ENCODE measurements around the gene TPO.

TPO gene

DNA sequence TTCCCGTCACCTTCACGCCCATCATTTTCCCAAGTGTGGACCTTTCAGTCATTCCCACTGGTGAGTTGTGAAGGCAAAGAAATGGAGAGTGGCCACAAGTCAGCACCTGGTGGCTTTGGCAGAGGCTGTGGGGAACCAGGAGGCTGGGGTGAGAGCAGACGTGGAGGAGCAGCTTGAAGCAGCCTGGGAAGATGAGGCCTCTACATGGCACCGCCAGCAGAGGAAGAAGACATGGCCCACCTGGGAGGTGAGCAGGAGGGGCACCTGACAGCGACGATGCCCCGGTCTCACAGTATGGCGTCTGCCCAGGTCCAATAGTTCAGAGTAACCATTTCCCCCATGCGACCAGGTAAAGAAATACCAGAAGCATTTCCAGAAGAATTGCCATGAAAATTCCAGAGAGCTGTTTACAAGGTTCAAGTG, 69.0 kb downstream of the TPO start:
- H3K36me3 ChIP-seq (ENCODE audit: low read depth), result no peaks in the 10 kb centered on the region
- H3K27me3 ChIP-seq (ENCODE audit: insufficient read depth, poor library complexity, severe bottlenecking), result no peaks in the 10 kb centered on the region
- DNase-seq (ENCODE audit: low spot score) (no peak), ATAC-seq (ENCODE audit: low read depth) (no peak)
- no peak overlapping the region for H3K4me3 ChIP-seq (ENCODE audit: severe bottlenecking)
- H3K9me3 ChIP-seq (ENCODE audit: severe bottlenecking), result no peaks in the 10 kb centered on the region
- H3K27ac ChIP-seq (ENCODE audit: poor library complexity, severe bottlenecking), result no peak overlapping the region
- TF ChIP-seq, protein P1, sequence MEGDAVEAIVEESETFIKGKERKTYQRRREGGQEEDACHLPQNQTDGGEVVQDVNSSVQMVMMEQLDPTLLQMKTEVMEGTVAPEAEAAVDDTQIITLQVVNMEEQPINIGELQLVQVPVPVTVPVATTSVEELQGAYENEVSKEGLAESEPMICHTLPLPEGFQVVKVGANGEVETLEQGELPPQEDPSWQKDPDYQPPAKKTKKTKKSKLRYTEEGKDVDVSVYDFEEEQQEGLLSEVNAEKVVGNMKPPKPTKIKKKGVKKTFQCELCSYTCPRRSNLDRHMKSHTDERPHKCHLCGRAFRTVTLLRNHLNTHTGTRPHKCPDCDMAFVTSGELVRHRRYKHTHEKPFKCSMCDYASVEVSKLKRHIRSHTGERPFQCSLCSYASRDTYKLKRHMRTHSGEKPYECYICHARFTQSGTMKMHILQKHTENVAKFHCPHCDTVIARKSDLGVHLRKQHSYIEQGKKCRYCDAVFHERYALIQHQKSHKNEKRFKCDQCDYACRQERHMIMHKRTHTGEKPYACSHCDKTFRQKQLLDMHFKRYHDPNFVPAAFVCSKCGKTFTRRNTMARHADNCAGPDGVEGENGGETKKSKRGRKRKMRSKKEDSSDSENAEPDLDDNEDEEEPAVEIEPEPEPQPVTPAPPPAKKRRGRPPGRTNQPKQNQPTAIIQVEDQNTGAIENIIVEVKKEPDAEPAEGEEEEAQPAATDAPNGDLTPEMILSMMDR (IDR thresholded peaks at IDR 0.05; ENCODE audit: poor library complexity, severe bottlenecking), result no peak
- no peaks in the 10 kb centered on the region for H3K4me1 ChIP-seq (ENCODE audit: insufficient read depth, poor library complexity, severe bottlenecking)

DNA sequence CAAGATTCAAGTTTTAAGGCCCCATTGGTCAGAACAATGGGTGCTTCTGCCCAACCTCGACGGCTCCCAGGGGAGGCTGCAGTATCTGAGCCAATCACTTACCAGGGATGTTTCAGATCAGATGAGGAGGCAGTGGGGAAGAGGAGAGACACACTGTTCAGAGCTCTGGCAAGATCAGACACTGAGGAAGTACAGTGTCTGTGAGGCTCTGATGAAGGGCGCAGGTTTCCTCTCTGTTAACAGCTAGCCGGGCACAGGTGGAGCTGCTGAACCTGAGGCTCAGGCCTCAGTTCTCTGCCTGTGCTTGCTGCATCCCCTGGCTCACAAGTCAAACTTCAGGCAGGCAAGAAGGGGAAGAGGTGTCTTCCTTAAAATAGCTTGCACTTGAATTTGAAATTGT, 69.7 kb downstream of the TPO start:
- ATAC-seq (ENCODE audit: low read depth) (no peak), DNase-seq (ENCODE audit: low spot score) (no peak)
- Histone ChIP-seq H3K27ac (ENCODE audit: poor library complexity, severe bottlenecking) (no peak overlapping the region), H3K9me3 (ENCODE audit: severe bottlenecking) (no peaks in the 10 kb centered on the region), H3K4me1 (ENCODE audit: insufficient read depth, poor library complexity, severe bottlenecking) (no peaks in the 10 kb centered on the region), H3K4me3 (ENCODE audit: severe bottlenecking) (no peak overlapping the region), H3K27me3 (ENCODE audit: insufficient read depth, poor library complexity, severe bottlenecking) (no peaks in the 10 kb centered on the region), H3K36me3 (ENCODE audit: low read depth) (no peaks in the 10 kb centered on the region)
- TF ChIP-seq, protein P1 (IDR thresholded peaks at IDR 0.05; ENCODE audit: poor library complexity, severe bottlenecking), result no peak

DNA sequence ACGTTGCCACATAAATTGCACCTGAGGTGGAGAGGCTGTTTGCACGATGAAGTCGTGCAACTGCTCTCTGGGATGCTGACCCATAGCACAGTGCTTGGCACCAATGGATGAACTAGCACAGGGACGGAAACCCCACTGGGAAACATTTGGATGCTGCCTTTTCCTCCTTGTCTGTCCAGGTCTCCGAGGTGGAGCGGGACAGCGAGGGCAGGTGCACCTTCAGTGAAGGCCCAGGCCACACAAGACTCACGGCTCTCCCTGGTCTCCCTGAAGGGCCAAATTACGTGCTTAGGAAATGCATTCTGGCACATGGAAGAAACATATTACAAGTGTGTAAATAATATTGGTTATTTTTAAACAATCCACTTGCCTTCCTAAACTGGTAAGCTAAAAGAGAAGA, 70.3 kb downstream of the TPO start:
- no peaks in the 10 kb centered on the region for H3K36me3 ChIP-seq (ENCODE audit: low read depth)
- no peak for ATAC-seq (ENCODE audit: low read depth)
- no peaks in the 10 kb centered on the region for H3K9me3 ChIP-seq (ENCODE audit: severe bottlenecking)
- DNase-seq (ENCODE audit: low spot score), result no peak
- no peak overlapping the region for H3K27ac ChIP-seq (ENCODE audit: poor library complexity, severe bottlenecking)
- TF ChIP-seq, protein P1 (IDR thresholded peaks at IDR 0.05; ENCODE audit: poor library complexity, severe bottlenecking), result no peak
- H3K27me3 ChIP-seq (ENCODE audit: insufficient read depth, poor library complexity, severe bottlenecking), result no peaks in the 10 kb centered on the region
- H3K4me3 ChIP-seq (ENCODE audit: severe bottlenecking), result no peak overlapping the region
- no peaks in the 10 kb centered on the region for H3K4me1 ChIP-seq (ENCODE audit: insufficient read depth, poor library complexity, severe bottlenecking)

DNA sequence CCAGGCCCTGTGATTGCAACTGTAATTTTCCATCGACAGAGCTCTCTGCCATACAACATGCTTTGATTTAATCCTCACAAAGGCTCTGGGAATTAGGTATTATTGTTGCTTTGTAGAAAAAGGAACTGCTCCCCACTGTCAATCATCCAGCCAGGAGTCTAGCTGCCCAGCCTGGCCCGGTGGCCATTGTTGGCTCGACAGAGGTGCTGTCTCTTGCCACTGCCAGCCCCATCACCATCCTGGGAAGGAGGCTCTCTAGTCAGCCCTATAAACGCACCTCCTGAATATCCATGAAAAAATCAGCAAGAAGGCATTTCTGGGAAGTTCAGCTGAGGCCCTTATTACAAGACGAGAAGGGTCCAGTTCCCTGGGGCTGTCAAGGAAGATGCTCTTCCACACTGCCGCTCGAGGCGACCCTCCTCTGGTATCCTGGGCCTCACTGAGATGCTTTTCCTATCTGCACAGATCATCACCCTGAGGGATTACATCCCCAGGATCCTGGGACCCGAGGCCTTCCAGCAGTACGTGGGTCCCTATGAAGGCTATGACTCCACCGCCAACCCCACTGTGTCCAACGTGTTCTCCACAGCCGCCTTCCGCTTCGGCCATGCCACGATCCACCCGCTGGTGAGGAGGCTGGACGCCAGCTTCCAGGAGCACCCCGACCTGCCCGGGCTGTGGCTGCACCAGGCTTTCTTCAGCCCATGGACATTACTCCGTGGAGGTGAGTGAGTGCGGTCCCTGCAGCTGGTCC, 71.0 kb downstream of the TPO start:
- DNase-seq (ENCODE audit: low spot score) (no peak), ATAC-seq (ENCODE audit: low read depth) (no peak)
- Histone ChIP-seq H3K4me3 (ENCODE audit: severe bottlenecking) (no peak overlapping the region), H3K9me3 (ENCODE audit: severe bottlenecking) (no peaks in the 10 kb centered on the region), H3K4me1 (ENCODE audit: insufficient read depth, poor library complexity, severe bottlenecking) (no peaks in the 10 kb centered on the region), H3K36me3 (ENCODE audit: low read depth) (no peaks in the 10 kb centered on the region), H3K27ac (ENCODE audit: poor library complexity, severe bottlenecking) (no peak overlapping the region), H3K27me3 (ENCODE audit: insufficient read depth, poor library complexity, severe bottlenecking) (no peaks in the 10 kb centered on the region)
- TF ChIP-seq, protein P1 (IDR thresholded peaks at IDR 0.05; ENCODE audit: poor library complexity, severe bottlenecking), result no peak

DNA sequence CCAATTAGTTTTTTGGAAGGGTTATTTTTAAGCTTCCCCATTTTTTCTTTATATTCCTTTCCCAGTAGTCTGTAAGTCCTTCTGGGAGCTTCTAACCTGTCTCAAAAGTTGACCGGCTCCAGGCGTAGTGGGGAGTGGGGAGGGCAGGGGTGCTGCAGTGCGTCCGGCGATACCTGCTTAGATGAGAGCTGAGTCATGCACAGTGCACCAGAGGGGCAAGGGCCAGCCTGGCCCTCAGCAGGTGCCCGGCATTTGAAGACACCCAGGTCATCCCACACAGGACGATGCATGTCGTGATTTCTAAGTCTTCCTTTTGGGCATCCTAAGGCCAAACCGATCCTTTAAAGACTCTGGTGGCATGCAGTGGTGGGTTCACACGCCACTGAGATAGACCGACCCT, 73.4 kb downstream of the TPO start:
- no peaks in the 10 kb centered on the region for H3K4me1 ChIP-seq (ENCODE audit: insufficient read depth, poor library complexity, severe bottlenecking)
- ATAC-seq (ENCODE audit: low read depth), result no peak
- H3K4me3 ChIP-seq (ENCODE audit: severe bottlenecking), result no peak overlapping the region
- H3K9me3 ChIP-seq (ENCODE audit: severe bottlenecking), result no peaks in the 10 kb centered on the region
- no peaks in the 10 kb centered on the region for H3K27me3 ChIP-seq (ENCODE audit: insufficient read depth, poor library complexity, severe bottlenecking)
- DNase-seq (ENCODE audit: low spot score), result no peak
- TF ChIP-seq, protein P1 (IDR thresholded peaks at IDR 0.05; ENCODE audit: poor library complexity, severe bottlenecking), result no peak
- no peaks in the 10 kb centered on the region for H3K36me3 ChIP-seq (ENCODE audit: low read depth)
- H3K27ac ChIP-seq (ENCODE audit: poor library complexity, severe bottlenecking), result no peak overlapping the region

Data from RWPE2 (cell line).